HCEC 1CT (cell line): ENCODE results near the gene SIN3A.
A peak's percentile ranks its signal among the peaks of the same experiment; 100 is the strongest.
"Not testable (repeated sequence)": the region's sequence is repeated elsewhere in the genome, so short reads cannot be mapped to it uniquely, and the experiment has no call there.

Experiments used
- DNase-seq: peaks from one replicate; pipeline ENCODE4 v3.0.0-alpha.2; 2017

Gene SIN3A

DNA sequence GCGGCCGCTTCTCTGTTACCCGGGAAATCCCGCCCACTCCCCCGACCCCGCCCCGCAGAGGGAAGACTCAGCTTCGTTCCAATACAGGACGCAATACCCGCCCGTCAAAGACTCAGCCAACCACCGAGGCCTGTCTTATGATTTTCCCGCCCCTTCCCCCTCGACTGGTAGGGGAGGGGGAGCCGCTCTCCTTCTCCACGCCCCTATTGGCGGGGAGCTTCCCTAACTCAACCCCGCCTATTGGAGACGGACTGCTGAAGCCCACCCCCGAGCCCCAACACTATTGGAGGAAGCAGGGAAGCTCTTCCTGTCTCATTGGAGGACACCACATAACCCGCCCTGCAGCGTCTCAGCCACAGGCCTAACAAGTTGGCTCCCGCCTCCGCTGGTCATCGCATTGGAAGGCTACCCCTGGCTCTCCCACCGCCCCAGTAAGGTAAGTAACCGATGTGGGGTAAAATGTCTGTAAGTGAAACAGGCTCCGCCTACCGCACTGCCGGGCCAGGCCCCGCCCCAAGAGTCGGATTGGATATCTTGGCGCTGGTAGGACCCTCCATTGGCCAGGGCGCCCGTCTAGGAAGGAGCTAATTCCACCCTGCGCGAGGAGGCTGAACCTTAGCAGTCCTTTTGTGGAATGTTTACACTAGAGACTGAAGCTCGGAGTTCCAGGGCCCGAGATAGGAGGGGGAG is at the start of gene SIN3A:
Gene SIN3A, minus strand, starts transcription at position 17 of the 690 bp plus-strand sequence. CDS start 21,315 bp downstream, outside the sequence.
- DNase-seq, result peak; percentile 100

DNA sequence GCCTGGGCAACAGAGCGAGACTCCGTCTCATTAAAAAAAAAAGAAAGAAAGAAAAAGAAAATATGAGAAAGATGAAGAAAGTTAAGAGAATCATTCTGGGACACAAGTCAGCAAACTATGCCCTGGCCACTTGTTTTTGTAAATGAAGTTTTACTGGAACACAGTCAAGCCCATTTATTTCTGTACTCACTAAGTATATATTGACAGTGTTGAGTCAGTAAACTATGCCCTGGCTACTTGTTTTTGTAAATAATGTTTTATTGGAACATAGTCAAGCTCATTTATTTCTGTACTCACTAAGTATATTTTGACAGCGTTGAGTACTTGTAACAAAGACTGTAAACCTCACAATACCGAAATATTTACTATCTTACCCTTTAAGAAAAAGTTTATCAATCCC is 42.2 kb upstream of the SIN3A start:
- no peak for DNase-seq

DNA sequence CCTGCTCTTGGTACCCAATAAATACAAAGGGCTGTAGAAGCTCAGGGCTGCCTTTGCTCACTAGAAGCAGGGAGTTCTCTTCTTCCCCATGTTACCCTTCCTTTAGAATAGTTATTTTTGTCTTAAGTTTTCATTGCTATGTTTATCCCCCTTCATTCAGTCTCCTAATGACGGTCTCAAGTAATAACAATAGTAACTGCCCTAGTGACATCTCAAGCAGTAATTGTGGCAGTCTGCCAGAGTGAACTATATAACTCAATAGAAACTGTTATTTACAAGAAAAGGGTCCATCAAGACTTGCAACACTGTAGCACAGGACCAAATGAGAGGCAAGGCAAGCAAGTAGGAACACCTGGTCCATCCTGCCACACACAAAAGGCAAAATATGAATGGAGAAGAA is 32.5 kb upstream of the SIN3A start:
- DNase-seq, result no peak

DNA sequence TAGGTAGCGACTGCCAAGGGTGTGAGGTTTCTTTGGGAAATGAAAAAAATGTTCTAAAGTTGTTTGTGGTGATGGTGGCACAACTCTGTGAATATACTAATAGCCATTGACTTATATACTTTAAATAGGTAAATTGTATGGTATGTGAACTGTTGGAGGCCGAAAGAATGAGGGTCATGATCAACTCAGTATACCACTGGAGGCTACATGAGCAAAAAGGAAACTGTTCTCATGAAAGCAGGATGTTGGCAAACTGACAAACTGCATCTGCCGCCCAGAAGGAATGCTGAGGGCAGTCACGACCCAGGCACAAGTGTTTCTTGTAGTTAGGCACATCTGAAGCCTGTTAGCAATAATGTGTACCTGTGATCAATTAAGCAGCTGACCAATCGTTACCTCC is 32.1 kb upstream of the SIN3A start:
- DNase-seq, result not testable (repeated sequence)

DNA sequence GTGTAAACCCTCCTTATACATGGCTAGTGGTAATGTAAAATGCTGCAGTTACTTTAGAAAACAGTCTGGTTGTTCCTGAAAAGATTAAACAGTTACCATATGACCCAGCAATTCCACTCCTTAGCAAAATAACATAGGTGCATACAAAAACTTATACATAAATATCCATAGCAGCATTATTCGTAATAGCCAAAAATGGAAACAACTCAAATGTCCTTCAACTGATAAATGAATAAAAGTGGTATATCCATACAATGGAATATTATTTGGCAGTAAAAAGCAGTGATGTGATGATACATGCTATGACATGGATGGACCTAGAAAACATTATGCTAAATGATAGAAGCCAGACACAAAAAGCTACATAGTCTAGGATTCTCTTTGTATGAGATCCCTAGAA is 31.6 kb upstream of the SIN3A start:
- DNase-seq, result no peak

DNA sequence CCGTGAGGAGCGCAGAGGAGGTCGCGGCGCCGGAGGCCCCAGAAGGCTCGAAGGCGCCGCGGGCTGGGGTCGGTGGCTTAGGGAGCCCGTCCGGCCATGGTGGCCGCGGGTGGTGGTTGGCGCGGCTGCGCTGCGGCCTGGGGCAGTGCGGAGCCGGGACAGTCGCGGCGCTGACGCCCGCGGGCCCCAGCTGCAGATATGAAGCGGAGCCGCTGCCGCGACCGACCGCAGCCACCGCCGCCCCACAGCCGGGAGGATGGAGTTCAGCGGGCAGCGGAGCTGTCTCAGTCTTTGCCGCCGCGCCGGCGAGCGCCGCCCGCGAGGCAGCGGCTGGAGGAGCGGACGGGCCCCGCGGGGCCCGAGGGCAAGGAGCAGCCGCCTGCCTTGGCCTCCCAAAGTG is 29.0 kb upstream of the SIN3A start:
- not testable (repeated sequence) for DNase-seq

DNA sequence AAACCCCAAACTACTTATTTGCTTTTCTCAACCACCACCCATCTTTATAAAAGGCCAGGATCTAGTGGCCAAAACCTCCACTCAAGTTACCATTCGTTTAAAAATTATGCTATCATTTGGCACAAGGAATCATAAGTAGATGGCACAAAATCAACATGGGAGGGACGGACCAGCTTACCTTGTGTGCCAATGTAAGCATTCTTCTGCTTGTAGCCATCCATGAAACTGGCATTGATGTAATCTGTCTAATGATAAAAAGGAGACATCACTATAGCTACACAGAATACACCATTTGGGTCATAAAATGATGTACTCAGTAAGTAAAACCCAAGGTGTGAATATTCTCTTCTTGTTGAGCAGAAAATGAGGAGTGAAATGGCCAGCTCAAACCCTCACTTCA is 28.2 kb upstream of the SIN3A start:
- DNase-seq, result no peak

DNA sequence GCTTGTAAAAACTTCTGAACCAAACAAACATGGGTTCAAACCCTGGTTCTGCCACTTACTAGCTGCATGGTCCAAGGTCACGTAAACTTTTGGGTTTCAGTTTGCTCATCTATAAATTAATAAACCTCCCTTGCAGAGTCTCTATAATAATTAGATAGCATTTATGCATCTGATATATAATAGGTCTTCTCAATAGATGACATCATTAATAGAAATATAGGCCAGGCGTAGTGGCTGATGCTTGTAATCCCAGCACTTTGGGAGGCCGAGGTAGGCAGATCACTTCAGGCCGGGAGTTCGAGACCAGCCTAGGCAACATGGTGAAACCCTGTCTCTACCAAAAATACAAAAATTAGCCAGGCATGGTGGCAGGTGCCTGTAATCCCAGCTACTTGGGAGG is 25.6 kb upstream of the SIN3A start:
- DNase-seq, result not testable (repeated sequence)

DNA sequence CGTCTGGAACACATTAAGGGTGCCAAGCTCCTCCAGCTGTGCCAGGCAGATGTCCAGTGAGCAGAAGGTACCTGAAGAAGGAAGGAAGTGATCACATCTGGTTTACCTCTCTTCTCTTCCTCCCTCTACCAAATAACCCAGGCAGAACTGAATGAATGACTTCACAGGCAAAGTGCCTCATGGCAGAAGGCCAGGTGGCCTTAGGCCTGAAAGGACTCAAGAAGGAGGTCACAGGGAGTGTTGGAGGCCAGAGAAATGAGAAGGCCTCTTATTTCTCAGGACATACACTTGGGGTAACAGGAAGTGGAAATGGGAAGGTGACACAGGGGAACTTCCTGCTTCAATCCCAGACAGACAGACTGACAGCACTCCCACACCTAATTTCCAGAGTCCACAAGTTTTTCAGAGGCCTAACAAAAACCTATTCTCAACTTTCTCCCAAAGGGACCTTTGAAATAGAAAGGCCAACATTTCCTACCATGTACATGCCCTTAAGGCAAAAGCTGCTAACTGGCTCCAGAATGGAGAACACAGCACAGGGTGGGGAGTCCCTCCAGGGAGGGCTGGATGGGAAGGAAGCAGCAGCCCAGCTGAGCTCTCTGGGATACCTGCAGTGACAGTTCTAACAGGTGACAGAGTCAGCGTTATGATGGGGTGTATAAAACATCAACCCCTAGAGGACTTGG is 17.6 kb upstream of the SIN3A start:
- no peak for DNase-seq

DNA sequence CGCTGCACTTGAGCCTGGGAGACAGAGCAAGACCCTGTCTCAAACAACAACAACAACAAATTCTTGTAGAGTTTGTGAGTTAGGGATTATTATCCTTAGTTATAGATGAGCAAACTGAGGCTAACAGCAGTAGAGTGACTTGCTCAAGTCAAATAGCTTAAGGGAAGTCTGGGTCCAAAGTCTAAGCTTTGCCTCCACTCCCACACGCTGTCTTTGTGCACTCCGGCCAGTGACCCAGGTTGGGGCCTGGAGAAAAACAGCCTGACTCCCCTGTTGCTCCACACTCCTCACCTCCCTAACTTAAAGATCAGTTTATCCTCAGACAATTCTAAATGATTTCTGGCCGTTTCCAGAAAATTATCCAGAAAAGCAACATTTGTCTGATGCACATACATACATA is 9.2 kb upstream of the SIN3A start:
- no peak for DNase-seq

DNA sequence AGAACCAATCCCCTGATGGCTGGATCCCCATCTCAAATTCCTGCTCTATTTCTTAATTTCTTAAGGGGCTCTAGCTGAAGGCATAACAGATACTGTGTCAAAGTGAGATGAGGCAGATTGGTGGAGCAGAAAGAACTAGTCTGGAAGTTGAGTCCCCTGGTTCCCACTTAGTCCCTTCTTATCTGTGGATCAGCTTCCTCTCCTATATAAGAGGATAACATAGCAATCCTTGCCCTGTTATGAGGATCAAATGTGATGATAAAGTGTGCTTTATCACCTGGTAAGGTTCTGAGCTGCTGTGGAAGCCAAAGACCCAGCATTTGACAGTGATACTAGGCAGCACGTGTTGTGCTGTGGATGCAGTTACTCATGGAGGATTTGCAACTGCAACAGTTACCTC is 8.1 kb upstream of the SIN3A start:
- DNase-seq, result no peak

DNA sequence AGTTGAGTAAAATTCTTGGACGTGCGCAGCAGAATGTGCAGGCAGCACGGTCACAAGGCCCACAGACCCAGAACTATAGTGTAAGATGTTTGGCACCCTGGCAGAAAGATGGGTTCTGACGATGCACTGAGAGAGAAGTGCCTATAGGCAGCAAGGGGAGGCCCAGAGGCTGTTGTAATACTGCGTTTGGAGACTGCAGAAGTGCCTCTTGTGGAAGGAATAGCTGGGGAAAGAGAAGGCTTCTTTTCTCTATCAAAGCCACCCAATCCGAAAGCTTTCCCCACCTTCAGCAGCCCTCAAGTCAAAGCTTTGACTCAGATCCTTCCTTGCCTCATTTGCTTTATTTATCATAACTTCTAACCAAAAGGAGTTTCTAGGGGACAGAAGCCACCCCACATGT is 5.2 kb upstream of the SIN3A start:
- DNase-seq, result no peak

DNA sequence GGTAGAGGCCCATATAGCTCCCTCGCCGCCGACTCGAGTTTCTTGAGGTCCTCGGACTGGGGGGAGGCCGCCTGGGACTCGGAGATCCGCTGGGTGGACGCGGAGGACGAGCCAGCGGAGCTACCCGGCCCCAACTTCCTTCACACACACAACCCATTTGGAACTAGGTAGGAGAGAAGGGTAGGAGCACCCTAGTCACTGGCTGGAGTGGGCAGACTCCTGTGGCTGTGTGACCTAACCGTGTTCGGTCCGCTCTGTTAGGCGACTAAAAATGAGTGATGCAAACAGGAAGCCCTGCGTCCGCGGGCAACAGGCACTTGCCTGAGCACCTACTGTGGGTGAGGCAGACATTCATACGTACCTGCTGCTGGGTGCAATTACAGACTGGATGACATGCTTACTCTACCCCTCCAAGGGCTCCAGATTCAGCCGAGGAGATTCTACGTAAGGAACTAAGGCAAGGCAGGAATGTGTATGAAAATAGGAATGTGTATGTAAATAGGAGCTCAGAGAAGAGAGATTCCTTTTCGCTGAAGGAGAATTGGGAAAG is 4.6 kb upstream of the SIN3A start:
- DNase-seq, result peak; percentile 27

DNA sequence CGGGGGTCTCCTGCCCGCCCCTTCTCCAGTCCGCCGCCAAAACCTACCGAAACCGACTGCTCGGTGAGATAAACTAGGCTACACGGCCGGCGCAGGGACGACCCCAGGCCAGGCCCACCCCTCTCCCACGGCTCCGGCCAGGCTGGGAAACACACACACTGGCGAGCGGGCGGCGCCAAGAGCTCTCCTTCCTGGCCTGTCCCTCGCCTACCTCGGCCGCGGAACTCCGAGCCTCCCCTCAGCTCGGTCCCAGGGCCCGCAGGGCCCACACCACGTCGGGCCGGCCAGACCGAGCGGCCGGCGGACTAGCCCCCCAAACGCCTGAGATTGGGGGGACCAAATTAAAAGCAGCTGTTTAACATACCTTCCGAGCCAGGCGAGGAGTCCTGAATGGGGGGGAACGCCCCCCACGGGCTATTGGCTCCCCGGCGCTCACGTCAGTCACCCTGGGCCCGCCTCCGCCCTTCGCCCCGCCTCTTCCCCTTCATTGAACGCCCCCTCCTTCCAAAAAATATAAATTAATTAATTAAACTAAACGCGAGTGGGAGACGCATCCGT is 4.0 kb upstream of the SIN3A start:
- peak; percentile 74 for DNase-seq

DNA sequence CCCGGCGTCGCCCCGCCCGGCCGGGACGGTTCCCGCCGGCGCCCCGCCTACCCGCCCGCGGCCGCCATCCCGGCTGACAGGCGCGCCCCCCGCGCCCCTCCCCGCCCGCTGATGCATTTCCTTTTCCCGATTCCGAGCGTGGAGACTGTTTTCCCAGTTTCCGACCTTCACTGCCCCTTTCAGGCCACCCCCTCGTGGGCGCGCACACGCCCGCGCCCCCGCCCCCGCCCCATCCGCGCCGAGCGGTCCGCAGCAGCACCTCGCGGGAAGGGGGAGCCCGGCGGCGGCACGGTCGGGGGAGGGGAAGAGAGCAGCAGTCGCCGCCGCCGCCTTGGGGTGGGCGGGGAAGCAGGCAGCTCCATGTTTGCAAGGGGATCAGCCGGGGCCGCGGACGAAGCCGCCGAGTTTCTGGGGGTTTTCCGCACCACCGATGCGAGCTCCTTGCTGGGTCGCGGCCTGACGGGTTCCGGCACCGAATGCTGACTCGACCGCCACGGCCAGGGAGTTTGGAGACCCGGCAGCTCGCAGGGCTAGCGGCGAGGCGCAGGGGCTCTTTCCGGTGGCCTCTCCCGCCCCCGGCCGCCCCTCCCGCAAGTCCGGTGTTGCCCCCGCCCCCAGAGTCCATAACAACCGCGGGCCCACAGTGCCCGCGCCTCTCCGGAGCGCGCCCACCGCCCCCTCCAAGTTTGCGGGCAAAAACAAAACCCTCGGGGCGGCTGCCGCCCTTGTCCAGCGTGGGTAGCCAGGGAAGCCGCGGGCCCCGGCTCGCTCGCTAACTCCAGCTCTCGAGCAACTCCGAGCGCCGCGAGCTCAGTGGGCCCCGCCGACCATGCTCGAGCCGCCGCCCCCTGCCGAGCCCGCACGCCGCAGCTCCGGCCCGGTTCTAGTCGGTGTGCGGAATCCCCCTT is 3.2 kb upstream of the SIN3A start:
- peak; percentile 71 for DNase-seq

DNA sequence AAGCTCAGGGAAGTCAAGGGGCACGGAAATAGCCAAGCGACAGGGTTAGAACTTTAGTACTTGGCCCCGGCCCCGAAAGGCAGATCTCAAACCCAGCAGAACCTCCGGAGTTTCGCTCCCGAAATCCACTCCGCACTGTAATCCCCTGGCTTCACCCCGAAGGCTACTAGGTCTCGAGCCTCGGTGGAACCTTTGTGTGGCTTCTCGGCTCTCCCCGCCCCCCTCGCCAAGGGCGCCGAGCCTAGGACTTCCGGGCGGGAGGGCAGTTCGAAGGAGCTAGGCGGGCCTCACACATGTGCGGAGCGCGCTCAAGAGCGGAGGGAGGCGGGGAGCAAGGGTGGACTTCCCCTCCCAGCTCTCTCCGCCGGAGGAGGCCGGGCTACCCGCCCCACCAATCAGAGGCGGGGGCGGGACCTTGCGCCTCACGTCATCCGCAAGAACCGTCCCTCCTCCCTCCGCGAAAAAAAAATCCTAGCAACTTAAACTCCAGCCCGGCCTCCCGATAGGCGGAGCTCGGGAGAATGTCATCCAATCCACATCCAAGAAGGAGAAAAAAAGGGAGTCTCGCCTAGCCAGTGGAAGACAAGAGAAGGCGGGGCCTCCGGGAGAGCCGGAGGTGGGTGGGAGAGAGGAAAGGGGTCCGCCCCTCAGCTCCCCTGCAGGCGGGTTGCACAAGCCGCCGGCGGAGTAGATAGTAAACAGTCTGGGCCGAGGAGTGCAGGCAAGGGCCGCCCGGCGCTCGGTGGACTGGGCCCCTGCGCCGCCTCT is 2.4 kb upstream of the SIN3A start:
- peak; percentile 99 for DNase-seq

DNA sequence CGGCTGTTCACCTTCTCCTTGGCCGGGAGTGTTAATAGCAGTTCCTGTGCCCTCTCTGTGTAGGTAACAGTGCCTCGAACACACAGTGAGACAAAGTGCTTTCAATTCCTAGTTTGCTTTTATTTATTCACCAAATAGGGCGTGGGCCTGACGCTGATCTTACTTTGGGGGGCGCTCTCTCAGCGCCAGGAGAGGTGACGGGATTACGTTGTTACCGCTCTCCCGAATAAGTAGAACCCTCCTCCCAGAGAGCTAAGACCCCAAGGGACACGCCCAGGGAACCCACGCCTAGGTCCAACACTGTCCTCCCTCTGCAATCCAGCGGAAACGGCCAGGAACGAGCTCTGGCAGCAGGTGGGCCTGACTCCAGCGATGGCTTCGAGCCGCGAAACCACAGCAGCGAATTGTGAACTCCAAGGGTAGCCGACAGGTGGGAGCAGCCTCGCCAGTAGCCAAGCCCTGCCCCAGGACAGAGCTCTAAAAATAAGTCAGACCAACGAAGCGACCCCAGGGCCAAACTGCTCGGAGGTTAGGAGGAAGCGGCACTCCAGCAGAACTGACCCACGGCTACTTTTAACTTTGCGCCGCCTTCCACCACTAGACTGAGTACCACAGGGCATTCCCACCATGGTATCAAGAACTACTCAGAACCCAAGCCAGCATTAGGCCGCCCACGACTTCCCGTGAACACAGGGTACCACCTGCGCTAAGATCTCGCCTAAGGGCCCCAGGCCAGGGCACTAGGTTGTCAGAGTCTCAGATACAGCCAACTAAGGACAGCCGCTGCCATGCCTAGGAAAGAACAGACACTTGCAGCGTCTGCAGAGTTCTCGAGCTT is 1.6 kb upstream of the SIN3A start:
- peak; percentile 29 for DNase-seq

DNA sequence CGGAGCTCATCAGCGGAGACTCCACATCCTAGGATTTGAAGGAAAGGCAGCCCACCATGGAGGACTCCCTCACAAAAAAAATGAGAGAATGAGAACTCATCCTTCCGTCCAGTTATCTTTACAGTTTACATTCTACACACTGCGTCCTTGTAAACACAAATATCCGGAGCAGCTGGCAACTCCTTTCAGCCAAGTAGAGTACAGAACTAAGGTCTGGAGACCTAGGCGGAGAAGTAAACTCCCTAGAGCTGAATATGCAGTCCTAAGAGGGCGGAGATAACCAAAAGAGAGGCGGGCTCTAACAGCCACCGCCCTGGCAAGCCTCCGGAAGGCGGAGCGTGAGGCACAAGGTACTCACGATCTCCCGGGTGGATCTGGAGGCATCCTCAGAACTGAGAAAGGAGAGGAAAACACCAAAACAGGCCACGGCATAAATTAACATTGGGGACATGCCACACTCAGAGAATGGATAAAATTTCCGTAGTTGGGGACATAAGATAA is 924 bp upstream of the SIN3A start:
- peak; percentile 84 for DNase-seq

DNA sequence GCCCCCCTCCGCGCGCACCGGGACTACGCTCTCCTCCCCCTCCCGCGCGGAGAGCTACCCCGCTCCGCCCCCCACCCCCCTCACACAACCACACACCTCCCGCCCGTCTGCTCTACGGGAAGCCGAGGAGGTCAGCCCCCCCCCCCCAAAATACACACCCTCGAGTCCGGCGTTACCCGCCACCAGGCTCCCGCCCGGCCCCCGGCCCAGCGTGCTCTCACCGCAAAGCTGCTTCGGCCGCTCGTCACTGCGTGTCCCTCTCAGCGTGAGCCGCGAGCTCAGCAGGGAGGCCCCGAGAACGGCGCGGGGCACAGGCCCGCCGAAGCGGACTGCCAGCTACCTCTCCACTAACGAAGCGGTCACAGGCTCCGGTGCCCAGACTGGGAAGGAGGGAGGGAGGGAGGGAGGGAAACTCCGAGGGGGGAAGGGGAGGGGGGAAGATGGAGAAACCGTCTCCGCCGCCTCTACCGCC is 252 bp downstream of the SIN3A start:
- no peak for DNase-seq

DNA sequence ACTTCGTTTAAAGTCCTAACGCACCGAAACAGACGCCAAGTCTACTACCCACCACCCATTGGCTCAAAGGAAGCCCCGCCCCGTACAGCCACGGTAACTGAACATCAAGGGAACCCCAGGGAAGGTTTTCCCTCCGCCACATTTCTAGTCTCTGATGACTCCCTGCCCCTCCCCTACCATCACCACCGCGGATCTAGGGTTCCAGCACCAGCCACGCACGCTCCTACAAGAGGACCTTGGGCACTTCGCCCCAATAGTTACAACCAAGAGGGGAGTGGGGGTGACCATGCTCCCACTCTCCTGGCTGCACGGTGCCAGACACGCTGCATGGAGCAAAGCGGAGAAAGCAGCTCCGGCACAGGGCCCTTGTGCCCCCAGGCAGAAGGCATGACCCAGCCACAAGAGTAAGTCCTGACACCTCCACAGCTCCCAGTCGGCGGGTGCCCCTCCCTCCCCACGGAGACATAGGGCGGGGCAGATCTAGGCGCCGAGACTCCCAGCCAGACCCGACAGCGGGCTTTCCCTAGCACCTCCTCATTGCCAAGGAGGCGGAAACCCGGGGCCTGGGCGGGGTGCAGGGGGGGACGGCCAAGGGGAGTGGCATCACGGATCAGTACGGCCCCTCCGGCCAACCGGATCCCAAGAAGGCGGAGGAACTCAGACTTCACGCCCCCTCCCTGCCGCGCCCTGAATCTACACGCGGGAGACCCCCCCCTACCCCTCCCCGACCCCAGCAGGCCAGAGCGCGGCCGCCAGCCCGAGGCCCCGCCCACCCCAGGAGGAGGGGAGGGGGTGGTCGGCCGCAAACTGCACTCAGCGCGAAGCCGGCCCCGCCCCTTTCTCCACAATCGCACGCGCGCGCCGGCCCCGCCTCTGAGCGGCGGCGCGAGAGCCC is 936 bp downstream of the SIN3A start:
- DNase-seq, result peak; percentile 98
